ENCODE measurements around the gene COX17. TPM values are rescaled to one million over a fixed set of nuclear protein-coding genes. Genes with fewer than 3 reads are reported as not detected.

COX17 gene
- total and polyA plus RNA-seq, 2 of the 13 experiments (the other 11 are each of a cell fraction or from before 2014, with no cell fraction given): 41.4 to 51.0 TPM

GRCh38 chr3:119649761-119650160, 27.4 kb downstream of the COX17 start:
- intact Hi-C loops (cut with micrococcal nuclease; ENCODE audit: unreplicated experiment): no loop called here
- TF ChIP-seq ZNF432 (CRISPR knock-in tag; IDR thresholded peaks at IDR 0.05; ENCODE audit: borderline replicate concordance) (no peak), ZNF136 (CRISPR knock-in tag; IDR thresholded peaks at IDR 0.05; ENCODE audit: low read depth) (no peak), ARID2 (CRISPR knock-in tag; IDR thresholded peaks at IDR 0.05; ENCODE audit: borderline replicate concordance) (no peak), MTF2 (CRISPR knock-in tag; IDR thresholded peaks at IDR 0.05; ENCODE audit: borderline replicate concordance) (no peak), CBFB (CRISPR knock-in tag; IDR thresholded peaks at IDR 0.05) (no peak), ZNF772 (CRISPR knock-in tag; IDR thresholded peaks at IDR 0.05) (no peak), ZSCAN30 (CRISPR knock-in tag; IDR thresholded peaks at IDR 0.05) (no peak), HOXA9 (CRISPR knock-in tag; IDR thresholded peaks at IDR 0.05; ENCODE audit: borderline replicate concordance) (no peak), NFE2L1 (CRISPR knock-in tag; IDR thresholded peaks at IDR 0.05; ENCODE audit: borderline replicate concordance) (no peak)
- TF ChIP-seq, protein P1, sequence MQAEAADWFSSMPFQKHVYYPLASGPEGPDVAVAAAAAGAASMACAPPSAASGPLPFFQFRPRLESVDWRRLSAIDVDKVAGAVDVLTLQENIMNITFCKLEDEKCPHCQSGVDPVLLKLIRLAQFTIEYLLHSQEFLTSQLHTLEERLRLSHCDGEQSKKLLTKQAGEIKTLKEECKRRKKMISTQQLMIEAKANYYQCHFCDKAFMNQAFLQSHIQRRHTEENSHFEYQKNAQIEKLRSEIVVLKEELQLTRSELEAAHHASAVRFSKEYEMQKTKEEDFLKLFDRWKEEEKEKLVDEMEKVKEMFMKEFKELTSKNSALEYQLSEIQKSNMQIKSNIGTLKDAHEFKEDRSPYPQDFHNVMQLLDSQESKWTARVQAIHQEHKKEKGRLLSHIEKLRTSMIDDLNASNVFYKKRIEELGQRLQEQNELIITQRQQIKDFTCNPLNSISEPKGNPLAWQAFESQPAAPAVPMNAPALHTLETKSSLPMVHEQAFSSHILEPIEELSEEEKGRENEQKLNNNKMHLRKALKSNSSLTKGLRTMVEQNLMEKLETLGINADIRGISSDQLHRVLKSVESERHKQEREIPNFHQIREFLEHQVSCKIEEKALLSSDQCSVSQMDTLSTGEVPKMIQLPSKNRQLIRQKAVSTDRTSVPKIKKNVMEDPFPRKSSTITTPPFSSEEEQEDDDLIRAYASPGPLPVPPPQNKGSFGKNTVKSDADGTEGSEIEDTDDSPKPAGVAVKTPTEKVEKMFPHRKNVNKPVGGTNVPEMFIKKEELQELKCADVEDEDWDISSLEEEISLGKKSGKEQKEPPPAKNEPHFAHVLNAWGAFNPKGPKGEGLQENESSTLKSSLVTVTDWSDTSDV (CRISPR knock-in tag; IDR thresholded peaks at IDR 0.05): no peak
- Histone ChIP-seq H3K4me3 (replicated peaks in 1 of 3; ENCODE audit: insufficient read depth in 1 of 3, low read depth in 2 of 3, low read length in 3 of 3) (no peak overlapping the region), H3K4me2 (ENCODE audit: low read depth, low read length) (no peak overlapping the region), H3K9me3 (ENCODE audit: low read length) (no peaks in the 10 kb centered on the region), H3K79me2 (ENCODE audit: insufficient read depth, low read length) (no peaks in the 10 kb centered on the region), H3K36me3 (replicated peaks in 1 of 2; ENCODE audit: control insufficient read depth in 1 of 2, insufficient read depth in 2 of 2, low read length in 2 of 2) (no peaks in the 10 kb centered on the region), H3K27me3 (ENCODE audit: control insufficient read depth in 1 of 2, insufficient read depth in 2 of 2, low read length in 2 of 2) (no peaks in the 10 kb centered on the region), H3K4me1 (ENCODE audit: insufficient read depth, low read length) (peaks cover 19% of the 10 kb centered on the region), H2AFZ (ENCODE audit: low read length) (no peak overlapping the region), H3K27ac (ENCODE audit: extremely low read length, insufficient read depth, low read length) (no peak overlapping the region), H3K9ac (ENCODE audit: insufficient read depth, low read depth, low read length) (no peak overlapping the region), H4K20me1 (ENCODE audit: insufficient read depth, low read length) (no peaks in the 10 kb centered on the region)
- ChIA-PET POLR2A (no interaction called here), CTCF (ENCODE audit: low intra/inter-chr PET ratio, low total read pairs) (no interaction called here)
- FAIRE-seq: no peak
- BruUV-seq (replicated peaks): no TSS peak
- 36% methylated on average over 3 of the region's 3 CpGs for WGBS (ENCODE audit: low lambda C conversion rate)
- no peak for ATAC-seq
- in situ Hi-C loops (cut with HindIII; ENCODE audit: extremely low pct_ligation_motif_present, low pct_unique_long_range_greater_than_20kb): no loop called here
- DNase-seq (ENCODE audit: low spot score): no peak
